ENCODE results near the gene PDXK.

Gene PDXK

DNA sequence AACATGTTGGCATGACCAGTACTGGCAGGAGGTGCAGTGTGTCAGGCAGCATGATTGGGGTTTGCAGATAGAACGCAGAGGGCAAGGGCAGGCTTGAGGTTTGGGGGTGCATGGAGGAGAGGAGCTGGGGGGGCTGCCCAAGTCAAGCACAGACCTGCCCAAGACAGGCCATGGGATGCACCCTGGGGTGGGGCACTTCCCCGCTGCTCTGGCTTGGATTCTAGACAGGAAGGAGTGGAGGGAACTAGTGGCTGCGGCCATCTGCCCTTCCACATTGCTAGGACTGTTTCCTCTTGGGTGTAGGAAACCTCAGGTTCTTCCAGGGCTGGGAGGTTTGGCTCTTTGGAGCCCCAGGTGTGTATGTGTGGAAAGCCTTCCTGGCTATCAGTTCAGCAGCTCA lies 3.0 kb downstream of the PDXK start:
- in situ Hi-C loops (cut with MboI; ENCODE audit: low sequenced_read_pairs) = no loop called here

DNA sequence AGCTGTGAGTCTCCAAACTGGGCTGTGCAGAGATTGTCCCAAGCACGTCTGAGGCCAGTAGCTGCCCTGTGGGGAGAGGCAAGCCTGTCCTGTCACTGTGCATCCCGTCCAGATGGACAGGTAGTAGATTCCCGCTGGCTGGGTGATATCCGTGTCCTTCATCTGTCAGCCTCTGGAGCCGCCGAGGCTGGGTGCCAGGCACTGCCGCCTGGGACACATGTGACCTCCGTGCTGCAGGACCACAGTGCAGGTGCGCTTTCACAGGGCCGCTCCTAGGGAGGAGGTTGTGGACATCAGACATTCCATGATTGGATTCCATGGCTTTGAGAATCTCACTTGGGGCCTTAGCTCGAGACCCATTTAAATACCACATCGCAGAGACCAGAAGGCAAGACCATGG lies 4.7 kb downstream of the PDXK start:
- in situ Hi-C loops (cut with MboI; ENCODE audit: low sequenced_read_pairs) = no loop called here

DNA sequence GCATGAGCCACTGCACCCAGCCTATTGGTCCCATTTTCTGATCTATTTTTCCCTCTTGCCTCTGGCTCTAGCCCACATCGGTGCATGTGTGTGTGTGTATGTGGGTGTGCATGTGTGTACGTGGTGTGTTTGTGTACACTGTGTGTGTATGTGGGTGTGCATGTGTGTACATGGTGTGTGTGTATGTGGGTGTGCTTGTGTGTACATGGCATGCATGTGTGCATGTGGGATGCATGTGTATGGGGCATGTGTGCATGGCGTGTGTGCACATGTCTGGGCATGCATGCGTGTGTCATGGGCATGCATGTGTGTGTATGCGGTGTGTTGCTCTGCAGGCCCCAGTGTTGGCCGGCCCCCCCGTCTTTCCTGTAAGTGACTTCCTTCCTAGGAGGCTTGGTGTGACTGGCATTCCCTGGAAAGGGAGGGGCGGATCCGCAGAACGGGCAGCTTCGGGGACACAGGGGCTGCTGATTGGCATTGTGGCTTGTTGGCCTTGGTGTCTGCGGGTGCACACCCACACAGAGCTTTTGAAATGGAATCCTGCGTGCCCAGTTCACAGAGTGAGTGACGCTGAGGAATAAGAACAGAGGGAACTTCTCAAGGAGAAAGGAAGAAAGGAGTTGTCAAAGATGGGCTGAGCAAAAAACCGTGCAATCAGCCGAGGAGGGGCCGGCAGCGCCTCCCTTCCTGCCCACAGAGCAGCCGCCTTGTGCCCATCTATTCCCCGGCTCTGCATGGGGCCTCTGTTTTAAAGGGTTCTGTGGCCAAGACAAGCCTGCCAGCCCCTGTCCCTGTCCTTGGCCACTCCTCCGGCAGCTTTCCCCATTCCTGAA lies 8.0 kb downstream of the PDXK start:
- in situ Hi-C loops (cut with MboI; ENCODE audit: low sequenced_read_pairs) = no loop called here

DNA sequence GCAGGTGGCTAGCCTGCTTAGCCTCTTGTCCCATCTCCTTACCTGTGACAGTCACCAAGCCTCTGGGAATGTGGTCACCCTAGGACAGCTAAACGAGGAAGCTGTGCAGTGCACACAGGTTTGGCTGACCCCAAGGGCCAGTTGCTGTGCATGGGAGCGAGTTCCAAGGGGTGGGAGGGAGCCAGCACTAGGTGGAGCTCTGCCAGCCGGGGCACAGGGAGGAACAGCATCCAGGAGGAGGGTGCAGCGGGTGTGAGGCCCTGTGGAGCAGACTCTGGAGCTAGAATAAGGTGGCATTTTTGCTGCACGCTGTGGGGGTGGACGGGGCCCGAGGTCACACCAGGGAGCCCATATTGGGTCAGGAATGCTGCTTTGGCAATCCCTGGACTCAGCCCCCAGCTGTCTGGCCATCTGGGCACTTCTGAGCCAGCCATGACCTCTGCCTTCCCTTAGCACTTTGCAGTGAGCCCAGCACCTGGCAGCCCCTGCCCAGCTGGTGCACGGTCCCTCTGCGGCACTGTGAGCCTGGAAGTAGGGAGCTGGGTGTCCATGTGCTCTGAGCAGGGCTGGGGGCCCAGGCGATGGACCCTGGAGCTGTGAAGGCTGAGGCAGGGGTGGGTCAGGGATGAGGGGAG lies 8.7 kb downstream of the PDXK start:
- in situ Hi-C loops (cut with MboI; ENCODE audit: low sequenced_read_pairs) = no loop called here

DNA sequence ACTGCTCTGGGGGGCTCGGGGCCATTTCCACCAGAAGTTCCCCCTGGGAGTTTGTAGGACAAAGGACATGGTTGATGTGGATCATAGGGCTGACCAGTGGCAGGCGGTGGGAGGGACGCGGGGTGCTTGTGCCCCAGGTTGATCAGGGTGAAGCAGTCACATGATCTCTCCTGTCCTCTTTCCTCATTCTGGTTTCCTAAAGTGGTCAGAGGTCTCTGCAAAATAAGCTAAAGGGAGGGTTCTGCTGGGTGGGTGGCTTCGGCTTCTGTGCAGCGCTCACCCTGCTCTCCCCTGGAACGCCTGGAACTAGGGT lies 9.2 kb downstream of the PDXK start:
- in situ Hi-C loops (cut with MboI; ENCODE audit: low sequenced_read_pairs) = no loop called here

DNA sequence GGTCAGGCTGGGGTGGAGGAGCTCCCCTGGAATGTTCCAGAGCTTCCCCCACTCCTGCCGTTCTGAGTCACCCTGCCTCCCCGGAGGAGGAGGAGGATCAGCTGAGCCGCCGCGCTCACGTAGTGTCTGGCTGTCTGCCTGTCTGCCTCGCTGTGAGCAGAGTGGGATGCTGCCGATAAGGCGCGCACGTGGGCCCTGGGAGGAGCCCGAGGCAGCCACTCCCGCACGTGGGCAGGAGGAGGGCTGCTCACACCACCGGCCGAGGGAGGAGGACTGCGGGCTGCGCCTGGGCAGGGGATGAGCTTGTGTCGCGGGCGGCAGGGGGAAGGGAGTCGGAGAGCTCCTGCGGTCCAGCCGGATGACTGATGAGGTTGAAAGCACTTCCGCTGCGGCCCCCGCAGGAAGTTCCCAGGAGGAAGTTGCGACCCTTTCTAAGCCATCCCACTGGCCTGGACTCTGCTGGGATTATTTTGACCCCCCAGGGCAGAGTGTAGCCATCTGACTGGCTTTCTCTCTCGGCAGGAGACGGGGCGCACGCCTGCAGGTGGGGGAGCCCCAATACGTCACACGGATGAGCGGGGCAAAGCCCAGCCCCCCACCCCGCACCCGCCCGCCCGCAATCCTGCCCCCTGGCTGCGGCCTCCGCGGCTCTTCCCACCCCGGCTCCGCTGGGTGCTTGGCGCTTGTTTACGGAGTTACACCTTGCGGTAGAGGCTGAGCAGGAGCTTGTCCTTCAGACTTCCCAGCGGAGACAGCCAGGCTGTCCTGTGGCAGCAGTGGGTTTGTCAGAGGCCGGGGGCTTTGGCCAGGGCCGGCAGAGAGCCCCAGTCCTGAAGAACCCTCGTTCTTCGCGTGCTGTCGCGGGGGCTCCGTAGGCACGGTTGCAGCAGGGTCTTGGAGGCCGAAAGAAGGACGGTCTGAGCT lies 9.8 kb downstream of the PDXK start:
- in situ Hi-C loops (cut with MboI; ENCODE audit: low sequenced_read_pairs) = no loop called here

DNA sequence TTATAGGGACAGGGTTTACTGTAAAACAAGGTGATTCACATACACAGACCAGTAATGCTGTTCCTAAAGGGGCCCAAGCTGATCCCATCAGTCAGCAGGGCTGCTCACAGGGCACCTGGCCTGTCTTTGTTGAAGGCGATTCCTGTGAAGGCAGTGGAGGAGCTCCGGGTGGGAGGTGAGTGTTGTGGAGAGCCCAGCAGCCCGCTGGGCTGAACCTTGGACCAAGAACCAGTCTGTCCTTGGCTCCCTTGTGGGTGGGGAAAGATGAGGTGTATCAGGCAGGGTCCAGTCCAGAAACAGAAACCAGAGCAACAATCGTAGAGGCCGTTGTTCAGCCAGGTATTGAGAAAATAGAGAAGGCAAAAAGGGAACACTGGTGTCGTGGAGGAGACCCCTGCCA lies 12.5 kb downstream of the PDXK start:
- in situ Hi-C loops (cut with MboI; ENCODE audit: low sequenced_read_pairs) = no loop called here

DNA sequence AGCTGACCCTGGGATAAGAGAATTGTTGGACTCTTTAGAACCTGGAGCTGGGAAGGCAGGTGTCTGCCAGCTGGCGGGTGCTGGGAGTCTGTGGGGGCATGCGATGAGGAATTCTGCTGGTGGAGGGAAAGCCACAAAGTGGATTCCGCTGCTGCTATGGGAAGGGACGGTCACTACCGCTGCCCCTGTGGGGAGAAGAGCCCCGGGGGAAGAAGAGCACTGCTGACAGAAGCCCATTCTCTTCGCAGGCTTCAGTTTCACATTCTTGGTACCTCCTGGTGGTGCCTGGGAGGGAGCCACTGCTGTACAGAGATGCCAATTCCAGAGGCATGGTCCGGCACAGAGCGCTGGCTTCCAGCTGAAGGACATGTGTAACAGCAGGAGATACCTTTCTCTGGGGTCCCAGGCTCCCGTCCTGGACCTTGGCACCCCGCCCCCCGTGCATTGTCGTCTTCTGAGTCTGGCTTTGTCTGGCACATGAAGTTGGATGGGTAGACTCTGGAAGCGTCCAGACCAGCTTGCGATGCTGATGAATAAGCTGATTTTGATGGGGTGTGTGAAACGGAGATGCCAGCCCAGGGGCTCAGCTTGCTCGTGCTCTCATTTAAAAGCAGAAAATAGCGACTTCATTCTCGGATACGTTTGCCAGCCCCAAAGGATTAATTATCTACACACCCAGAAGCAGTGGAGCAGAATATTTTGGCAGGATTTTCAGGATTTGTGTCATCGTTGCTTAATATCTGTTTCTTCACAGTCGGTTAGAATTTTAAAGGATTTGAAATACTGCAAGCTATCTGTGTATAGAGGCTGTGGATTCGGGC lies 13.2 kb downstream of the PDXK start:
- in situ Hi-C loops (cut with MboI; ENCODE audit: low sequenced_read_pairs) = no loop called here

DNA sequence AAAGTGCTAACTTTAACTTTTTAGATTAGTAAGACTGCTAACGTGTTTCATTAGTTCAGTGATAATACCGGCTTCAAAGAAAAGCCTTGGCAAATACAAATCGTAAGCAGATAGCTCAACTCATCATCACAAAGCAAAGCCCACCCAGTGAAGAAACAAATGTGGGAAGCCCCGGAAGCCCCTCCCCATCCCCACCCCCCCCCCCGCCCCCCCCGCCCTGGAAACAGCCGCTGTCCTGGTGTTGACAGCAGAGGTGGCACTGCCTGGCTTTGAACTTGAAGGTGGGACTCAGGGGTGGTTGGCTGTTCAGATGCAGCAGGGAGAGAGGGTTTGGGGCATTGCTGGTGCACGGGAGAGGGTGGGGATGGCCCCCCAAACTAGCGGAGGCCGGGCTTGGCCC lies 14.1 kb downstream of the PDXK start:
- in situ Hi-C loops (cut with MboI; ENCODE audit: low sequenced_read_pairs) = no loop called here

DNA sequence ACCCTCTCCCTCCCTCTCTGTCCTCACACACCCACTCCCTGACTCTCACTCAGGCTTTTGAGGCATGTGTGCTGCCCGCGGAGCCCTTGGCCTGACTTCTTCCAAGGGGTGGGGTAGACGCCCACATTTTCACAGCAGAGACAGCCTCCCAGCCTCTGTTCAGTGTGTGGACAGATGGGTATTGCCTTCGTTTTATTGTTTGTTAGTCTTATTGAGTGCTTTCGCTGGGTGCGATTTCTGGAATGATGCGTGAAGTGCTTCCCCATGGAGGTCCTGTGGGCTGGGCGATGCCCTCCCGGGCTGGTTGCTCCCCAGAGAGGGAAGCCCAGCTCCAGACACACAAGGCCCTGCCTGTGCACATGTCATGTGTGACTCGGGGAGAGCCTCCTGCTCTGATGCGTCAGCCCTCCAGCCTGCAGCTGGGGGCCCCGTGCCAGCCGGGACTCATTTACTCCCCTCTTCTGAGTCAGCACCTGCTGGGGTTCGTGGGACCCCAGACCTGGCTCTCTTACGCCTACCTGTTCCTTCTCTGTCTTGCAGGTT lies 14.7 kb downstream of the PDXK start:
- in situ Hi-C loops (cut with MboI; ENCODE audit: low sequenced_read_pairs) = no loop called here

DNA sequence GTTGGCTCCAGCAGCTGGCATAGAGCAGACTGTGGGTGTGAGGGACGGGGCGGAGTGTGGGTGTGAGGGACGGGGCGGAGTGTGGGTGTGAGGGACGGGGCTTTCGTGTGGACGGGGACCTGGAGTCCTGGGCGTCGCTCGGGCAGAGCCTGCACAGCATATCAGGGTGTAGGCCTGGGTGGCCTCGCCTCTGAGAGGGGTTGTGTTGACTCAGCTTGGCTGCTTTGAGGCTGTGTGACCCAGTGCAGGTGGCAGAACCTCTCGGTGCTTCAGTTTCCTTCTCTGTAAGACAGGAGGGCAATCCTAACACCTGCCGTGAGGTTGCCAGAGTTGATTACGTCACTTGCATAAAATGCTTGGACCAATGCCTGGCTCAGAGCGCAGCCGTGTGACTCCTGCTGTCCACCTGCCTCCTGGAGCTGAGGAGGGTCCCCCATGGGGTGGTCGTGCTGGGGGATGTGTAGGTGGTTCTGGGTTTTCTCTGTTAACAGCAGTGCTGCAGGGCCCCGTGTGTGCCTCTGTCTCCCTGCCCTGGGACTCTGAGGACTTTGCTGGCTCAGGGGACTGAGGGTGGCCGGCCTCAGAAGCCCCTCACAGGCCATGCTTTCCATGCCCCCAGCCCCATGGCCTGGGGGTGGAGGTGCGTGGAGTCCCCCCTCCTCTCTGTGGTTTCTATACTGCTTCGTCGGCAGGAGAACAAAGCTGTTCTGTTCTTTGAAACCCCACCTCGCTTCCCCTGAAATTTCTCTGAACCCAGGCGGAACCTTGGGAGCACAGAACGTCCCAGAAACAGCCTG lies 15.4 kb downstream of the PDXK start:
- in situ Hi-C loops (cut with MboI; ENCODE audit: low sequenced_read_pairs) = no loop called here

DNA sequence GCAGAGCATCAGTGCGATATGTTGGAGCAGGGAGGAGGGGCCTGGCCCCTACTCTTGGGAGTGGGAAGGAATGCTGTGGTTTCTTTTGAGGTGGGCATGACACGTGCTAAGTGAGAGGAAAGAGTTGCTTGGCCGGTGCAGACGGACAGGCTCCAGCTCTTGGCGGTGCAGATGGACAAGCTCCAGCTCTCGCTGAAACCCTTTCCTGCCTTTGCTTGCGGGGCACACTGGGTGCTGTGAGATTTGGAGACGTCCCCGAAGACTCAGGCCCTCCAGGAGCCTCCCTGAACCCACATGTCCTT lies 15.9 kb downstream of the PDXK start:
- in situ Hi-C loops (cut with MboI; ENCODE audit: low sequenced_read_pairs) = no loop called here

DNA sequence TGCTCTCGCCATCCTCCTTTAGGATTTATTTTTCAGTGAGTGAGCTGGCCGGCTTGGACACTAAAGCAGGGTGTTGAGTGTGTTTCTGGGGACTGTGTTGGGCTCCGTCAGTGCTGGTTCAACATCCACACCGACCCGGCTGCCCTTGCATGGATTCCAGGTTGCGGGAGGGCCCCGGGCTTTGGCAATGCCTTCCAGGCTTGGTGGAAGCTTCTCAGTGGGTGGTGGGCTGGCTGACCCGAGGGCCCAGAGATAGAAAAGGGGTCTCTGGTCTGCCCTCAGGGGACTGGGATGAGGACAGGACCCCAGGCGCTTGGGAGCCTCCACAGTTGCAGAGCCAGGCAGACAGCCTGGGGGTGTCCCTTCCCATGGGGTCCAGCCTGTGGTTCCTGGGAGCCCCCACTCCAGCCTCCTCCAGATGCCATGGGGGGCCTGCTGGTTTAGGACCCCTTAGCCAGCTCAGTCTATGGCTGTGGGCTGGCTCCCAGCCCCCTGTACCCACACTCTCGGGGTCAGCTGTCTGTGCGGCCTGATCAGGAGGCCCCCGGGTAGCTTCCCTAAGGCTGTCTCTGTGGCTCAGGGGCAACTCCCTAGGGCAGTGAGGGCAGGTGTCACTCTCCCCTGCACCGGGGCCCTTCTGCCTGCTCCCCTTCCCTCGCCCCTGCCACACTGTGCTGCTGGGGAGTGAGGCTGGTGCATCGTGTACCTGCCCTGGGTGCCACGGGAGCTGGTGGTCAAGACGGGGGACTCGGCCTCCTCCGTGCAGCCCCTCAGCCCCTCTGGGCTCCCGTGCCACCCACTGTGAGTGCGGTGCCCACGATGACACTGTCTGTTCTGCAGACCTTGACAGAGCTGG lies 16.5 kb downstream of the PDXK start:
- in situ Hi-C loops (cut with MboI; ENCODE audit: low sequenced_read_pairs) = no loop called here

DNA sequence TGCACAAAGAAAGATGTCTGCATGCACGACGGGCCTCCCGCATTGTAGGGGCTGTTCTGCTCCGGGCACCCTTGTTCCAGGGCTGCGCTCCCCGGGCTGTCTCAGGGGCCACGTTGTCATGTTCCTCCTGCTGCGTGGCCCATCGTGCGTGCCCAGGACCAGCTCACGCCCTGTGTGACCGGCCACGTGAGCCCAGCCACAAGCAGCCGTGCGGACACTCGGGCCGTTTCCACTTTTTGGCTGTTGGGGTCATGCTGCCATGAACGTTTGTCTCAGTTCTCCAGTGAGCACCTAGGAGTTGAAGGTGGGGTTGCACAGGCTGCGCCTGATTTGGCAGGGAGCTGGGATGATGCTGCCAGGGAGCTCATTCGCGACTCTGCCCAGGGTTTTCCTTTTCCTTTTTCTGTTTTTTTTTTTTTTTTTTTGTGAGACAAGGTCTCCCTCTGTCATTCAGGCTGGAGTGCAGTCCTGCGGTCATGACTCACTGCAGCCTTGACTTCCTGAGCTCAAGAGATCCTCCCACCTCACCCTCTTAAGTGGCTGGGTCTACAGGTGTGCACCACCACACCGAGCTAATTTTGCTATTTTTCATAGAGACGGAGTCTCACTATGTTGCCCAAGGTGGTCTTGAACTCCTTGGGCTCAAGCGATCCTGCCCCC lies 17.4 kb downstream of the PDXK start:
- in situ Hi-C loops (cut with MboI; ENCODE audit: low sequenced_read_pairs) = no loop called here

DNA sequence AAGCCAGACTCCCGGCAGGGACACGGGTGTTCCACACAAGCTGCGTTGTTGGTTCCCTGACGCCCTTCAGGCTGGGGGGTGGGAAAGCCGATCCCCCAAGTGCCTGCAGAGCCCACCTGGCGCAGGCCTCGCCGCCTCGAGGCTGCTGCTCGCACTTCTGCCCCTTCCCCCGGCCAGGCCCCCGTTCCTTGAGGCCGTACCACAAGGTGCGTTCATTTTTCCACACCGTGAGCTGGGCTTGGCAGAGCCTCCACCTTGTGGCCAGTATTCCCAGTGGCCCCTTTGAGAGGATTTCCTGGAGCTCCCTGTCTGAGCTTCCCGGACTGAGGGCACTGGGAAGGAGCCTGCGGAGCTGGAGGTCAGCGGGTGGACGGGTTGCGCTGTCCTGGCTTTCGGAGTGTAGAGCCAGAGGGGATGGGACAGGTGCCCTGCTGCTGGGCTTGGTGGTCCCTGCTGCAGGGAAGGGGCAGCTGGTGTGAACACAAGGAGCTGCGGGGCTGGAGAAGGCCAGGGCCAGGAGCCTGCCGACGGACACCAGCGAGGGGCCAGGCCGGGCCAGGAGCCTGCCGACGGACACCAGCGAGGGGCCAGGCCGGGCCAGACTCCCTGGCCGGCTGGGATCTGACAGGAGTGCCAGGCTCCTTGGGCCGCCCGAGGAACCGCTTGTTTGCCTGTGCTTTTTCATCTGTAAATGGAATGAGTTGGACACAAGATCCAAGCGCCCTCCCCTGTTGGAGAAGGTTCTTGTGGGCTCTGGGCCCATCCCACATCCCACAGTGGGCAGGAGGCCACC lies 18.4 kb downstream of the PDXK start:
- in situ Hi-C loops (cut with MboI; ENCODE audit: low sequenced_read_pairs) = no loop called here

DNA sequence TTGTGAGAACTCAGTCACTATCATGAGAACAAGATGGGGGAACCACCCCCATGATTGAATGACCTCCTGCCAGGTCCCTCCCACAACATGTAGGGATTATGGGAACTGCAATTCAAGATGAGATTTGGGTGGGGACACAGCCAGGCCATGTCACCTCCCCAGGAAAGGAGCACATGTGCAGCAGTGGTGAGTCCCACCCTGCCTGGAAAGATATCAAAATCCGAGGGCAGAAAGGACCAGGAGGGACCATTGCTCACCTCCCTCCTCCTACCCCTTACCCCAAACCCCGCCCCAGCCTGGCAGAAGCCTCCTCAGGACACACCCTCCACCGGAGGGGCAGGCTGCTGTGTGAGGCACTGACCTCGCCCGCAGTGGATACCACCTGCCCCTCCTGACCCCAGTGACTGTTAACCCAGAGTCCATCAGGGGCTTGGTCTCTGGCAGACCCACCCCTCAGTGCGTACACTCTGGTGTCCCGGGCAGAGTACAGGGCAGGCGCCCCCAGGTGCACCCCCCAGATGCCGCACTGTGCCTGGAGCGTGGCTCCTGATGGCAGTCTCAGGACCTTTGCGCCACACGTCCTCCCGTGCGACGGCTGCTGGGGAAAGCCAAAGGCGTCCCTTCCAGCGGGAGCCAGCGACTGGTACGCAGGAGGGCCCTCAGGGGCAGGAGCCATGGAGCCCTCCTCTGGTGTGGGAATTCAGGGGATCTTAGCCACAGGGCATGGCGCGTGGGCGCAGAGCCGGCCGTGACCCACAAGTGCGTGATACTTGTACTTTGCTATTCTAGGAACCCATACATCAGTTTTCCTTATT lies 20.9 kb downstream of the PDXK start:
- in situ Hi-C loops (cut with MboI; ENCODE audit: low sequenced_read_pairs) = no loop called here
